ENCODE data around the gene RBP3.

- TF ChIP-seq CTCF (IDR thresholded peaks at IDR 0.05; ENCODE audit: low read length) (no peak), EZH2phosphoT487 (IDR thresholded peaks at IDR 0.05; ENCODE audit: low read length) (no peak)
Observed at GRCh38 chr10:47406870-47407691, 58.9 kb downstream of the RBP3 start.
